Measurements from ENCODE around the gene SHC1. TPM values are rescaled to one million over a fixed set of nuclear protein-coding genes. Genes with fewer than 3 reads are reported as not detected.
A peak's percentile ranks its signal among the peaks of the same experiment; 100 is the strongest.

Gene SHC1
- total RNA-seq, 1 donor from 2014 or later: 211 TPM

DNA sequence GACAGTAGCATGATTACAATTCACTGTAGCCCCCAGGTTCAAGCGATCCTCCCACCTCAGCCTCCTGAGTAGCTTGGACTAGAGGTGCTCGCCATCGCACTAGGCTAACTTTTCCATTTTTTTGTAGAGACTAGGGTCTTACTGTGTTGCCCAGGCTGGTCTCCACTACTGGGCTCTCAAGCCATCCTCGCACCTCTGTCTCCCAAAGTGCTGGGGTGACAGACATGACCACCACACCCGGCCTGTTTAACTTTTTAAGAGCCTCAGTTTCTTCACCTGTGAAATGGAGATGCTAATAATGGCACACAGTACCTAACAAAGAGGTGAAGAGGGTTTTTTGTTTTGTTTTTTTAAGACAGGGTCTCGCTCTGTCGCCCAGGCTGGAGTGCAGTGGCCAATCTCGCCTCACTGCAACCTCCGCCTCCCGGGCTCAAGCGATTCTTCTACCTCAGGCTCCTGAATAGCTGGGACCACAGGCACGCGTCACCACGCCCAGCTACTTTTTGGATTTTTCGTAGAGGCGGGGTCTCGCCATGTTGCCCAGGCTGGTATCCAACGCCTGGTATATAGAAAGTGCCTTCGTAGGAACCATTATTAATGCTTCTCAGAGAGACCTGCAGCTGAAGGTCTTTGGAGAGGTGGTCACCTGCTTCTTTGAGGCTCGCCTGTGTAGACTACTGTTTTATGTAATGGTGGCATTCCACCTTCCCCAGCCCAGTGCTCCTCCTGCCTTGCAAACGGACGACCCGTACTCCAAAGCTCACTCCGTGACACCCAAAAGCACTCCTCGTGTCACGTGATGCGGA, 34.6 kb downstream of the SHC1 start:
- Histone ChIP-seq H3K9me3 (no peaks in the 10 kb centered on the region), H3K36me3 (peaks cover 3 to 10% of the 10 kb centered on the region in 2 donors), H3K4me1 (peaks cover 0 to 13% of the 10 kb centered on the region in 2 donors), H3K27ac (peak overlapping the region; percentile 97 to 98), H3K27me3 (no peaks in the 10 kb centered on the region), H3K4me3 (peak overlapping the region; percentile 73 to 75)
- TF ChIP-seq, protein P1, sequence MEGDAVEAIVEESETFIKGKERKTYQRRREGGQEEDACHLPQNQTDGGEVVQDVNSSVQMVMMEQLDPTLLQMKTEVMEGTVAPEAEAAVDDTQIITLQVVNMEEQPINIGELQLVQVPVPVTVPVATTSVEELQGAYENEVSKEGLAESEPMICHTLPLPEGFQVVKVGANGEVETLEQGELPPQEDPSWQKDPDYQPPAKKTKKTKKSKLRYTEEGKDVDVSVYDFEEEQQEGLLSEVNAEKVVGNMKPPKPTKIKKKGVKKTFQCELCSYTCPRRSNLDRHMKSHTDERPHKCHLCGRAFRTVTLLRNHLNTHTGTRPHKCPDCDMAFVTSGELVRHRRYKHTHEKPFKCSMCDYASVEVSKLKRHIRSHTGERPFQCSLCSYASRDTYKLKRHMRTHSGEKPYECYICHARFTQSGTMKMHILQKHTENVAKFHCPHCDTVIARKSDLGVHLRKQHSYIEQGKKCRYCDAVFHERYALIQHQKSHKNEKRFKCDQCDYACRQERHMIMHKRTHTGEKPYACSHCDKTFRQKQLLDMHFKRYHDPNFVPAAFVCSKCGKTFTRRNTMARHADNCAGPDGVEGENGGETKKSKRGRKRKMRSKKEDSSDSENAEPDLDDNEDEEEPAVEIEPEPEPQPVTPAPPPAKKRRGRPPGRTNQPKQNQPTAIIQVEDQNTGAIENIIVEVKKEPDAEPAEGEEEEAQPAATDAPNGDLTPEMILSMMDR (IDR thresholded peaks at IDR 0.05): no peak
- no peak for DNase-seq (ENCODE audit: low spot score in 2 of 2)
- intact Hi-C loops (cut with DNase I): loop anchor here (1.0 to 5.0 kb wide), 3 partner anchors 201 to 377 kb away; partner anchors contain the start of gene SLC50A1

DNA sequence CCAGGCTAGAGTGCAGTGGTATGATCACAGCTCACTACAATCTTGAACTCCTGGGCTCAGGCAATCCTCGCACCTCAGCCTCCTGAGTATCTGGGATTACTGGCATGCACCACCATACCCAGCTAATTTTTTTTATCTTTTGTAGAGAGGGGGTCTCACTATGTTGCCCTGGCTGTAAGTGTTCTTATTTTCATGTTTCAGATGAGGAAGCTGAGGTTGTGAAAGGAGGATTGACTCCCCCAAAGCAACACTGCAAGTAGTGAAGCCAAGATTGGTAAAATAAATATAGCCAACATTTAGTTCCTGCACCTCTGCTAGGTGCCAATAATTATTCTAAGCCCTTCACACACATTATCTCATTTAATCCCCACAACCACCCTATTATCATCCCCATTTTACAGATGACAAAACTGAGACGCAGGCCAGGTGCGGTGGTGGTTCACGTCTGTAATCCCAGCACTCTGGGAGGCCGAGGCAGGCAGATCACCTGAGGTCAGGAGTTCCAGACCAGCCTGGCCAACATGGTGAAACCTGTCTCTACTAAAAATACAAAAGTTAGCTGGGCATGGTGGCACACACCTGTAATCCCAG, 36.1 kb downstream of the SHC1 start:
- no peaks in the 10 kb centered on the region for H3K9me3 ChIP-seq
- intact Hi-C loops (cut with DNase I): no loop called here
- H3K27me3 ChIP-seq: no peaks in the 10 kb centered on the region
- H3K4me1 ChIP-seq: peaks cover 0 to 13% of the 10 kb centered on the region in 2 donors
- no peak for DNase-seq (ENCODE audit: low spot score in 2 of 2)
- peaks cover 14 to 18% of the 10 kb centered on the region in 2 donors for H3K36me3 ChIP-seq
- H3K4me3 ChIP-seq: no peak overlapping the region
- TF ChIP-seq, protein P1 (IDR thresholded peaks at IDR 0.05): no peak
- no peak overlapping the region for H3K27ac ChIP-seq

DNA sequence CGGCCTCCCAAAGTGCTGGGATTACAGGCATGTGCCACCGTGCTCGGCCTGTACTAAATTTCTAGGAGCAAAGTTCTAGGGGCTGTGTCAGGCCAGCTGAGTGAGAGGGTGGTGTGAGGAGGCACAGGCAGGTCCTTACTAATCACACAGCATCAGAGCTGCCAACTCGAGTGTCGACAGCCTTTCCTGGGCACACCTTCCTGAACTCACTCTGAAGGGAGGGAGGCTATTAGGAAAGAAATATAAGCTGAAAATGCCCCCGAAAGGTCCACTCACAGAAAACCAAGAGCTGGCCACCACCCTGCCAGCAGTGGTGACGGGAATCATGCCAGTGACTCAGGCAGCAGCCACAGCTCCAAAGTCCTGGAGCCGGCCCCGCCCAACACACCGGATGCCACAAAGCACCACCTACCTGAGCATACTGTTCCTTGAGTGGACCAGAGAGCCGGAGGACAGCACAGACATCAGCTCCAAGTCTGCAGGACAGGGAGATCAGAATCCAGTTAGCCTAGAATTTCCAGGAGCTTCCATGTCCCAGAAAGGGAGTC, 38.5 kb downstream of the SHC1 start:
- DNase-seq (ENCODE audit: low spot score in 2 of 2): no peak
- no peaks in the 10 kb centered on the region for H3K9me3 ChIP-seq
- H3K4me1 ChIP-seq: peaks cover 0 to 9% of the 10 kb centered on the region in 2 donors
- intact Hi-C loops (cut with DNase I): no loop called here
- H3K27ac ChIP-seq: no peak overlapping the region
- peaks cover 22 to 31% of the 10 kb centered on the region in 2 donors for H3K36me3 ChIP-seq
- no peaks in the 10 kb centered on the region for H3K27me3 ChIP-seq
- H3K4me3 ChIP-seq: no peak overlapping the region
- TF ChIP-seq, protein P1 (IDR thresholded peaks at IDR 0.05): no peak

DNA sequence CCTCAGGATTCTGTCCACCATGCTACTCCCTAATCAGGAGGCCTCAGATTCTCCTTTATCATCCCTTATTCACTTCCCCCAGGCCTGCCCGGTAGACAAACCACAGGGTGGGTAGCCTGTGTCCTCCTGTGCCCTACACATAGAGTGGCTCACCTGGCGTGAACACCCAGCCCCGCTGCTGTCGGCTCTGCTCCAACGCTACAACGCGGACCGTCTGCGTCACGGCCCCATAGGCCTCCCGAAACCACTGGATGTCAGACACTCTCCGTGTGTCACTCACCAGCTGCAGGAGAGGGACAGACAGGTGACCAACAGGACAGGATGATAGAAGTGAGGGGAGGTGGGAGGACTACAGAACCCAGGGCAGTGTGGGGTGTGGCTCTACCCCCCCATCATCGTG, 44.3 kb downstream of the SHC1 start:
- DNase-seq (ENCODE audit: low spot score in 2 of 2): no peak
- intact Hi-C loops (cut with DNase I): no loop called here
- Histone ChIP-seq H3K36me3 (peaks cover 49 to 74% of the 10 kb centered on the region in 2 donors), H3K4me1 (no peaks in the 10 kb centered on the region), H3K9me3 (no peaks in the 10 kb centered on the region), H3K4me3 (no peak overlapping the region), H3K27me3 (no peaks in the 10 kb centered on the region), H3K27ac (no peak overlapping the region)
- TF ChIP-seq, protein P1 (IDR thresholded peaks at IDR 0.05): no peak

DNA sequence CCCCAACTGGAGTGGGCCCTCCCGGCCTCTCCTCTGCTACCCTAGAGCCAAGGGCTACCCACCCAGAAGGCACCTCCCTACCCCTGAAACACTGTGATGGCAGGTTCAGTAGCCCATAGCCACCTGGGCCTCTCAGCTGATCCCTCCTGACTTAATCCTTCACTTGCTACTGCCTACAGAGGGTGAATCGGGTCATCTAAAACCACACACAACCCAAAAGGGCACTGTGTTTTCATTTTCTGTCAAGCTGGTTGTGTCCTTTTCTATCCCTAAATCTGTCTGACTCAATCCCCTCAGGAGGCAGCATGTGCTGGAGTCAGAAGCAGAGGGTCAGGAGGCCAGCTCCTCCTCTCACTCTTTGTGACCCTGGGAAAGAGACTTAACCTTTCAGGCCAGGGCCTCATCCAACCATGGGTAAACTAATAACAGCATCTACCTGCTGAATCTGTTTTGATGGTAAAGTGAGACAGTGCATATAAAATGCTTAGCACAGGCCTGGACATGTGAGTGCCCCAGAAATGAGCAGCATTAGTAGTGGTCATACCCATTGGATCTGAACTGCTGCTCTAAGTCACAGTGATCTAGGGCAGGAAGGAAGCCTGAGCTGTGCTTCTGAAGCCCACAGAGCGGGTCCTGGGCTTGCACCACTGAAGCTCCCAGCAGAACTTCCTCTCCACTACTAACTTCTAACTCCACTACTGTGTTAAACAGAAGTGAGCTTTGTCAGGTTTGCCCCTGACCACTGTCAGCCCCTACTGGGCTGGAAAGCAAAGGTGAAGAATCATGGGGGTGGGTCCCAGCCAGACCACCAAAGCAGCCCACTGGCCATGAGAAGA, 45.0 kb downstream of the SHC1 start:
- Histone ChIP-seq H3K27me3 (no peaks in the 10 kb centered on the region), H3K36me3 (peaks cover 44 to 74% of the 10 kb centered on the region in 2 donors), H3K4me1 (no peaks in the 10 kb centered on the region), H3K9me3 (no peaks in the 10 kb centered on the region), H3K27ac (no peak overlapping the region), H3K4me3 (no peak overlapping the region)
- no peak for DNase-seq (ENCODE audit: low spot score in 2 of 2)
- TF ChIP-seq, protein P1 (IDR thresholded peaks at IDR 0.05): no peak
- intact Hi-C loops (cut with DNase I): no loop called here
